ENCODE measurements around the gene RFLNA.

RFLNA gene, protein sequence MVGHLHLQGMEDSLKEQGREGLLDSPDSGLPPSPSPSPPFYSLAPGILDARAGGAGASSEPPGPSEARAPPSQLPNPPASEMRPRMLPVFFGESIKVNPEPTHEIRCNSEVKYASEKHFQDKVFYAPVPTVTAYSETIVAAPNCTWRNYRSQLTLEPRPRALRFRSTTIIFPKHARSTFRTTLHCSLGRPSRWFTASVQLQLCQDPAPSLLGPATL

DNA sequence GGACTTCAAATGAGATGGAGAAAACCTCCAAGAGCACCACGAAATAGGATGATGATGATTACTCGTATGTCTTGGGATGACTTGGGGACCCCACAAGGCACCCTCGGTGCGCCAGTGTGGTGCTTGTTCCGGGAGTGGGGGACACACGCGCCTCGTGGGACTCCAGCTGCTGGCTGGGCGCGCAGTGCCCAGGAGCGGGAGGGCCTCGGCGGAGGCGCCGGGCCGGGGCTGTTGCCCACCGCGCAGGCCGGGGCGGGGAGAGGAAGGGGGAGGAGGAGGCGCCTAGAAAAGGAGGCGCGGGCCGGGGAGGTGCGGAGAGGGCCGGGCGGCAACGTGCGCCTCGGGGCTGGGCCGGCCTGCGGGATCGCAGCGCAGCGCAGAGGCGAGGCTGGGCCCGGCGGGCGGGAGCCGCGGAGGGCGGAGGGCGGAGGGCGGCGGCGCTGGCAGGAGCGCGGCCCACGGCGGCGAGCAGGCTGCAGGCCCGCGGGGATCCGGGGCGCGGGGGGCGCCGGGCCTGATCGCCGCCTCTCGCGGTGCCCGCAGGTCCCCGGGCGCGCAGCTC, at the start of gene RFLNA:
TSS of gene RFLNA (plus strand) at position 314 of the 562 bp plus-strand sequence. CDS start 337 bp downstream, outside the sequence.
- H3K27ac ChIP-seq: peak within 1 kb of the TSS in 4 of 21 experiments; percentile 22 to 71 (median 30)

DNA sequence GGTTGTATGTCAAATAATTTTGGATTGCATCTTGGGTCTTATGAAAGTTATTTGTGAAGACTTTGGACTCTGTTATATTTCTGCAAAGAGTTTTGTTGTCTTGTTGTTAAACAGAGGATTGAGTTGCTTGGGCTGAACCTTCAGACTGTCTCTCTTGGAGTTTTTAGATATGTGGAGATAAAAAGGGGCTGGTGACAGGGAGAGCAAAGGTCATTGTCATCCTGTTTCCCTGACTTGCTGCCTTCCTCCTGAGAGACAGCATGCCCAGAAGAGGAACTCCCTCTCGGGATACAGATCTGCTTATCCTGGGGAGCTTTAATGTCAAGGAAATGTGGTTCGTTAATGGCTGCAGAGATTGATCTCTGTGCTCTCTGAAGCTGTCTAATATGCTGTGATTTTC, 47.6 kb upstream of the RFLNA start:
- Histone ChIP-seq H3K4me3 (no peak overlapping the region), H3K27ac (no peak overlapping the region)

More for the DNA sequence above, at the start of gene RFLNA:
- peak within 1 kb of the TSS; percentile 10 to 43 (median 31) for H3K4me3 ChIP-seq

DNA sequence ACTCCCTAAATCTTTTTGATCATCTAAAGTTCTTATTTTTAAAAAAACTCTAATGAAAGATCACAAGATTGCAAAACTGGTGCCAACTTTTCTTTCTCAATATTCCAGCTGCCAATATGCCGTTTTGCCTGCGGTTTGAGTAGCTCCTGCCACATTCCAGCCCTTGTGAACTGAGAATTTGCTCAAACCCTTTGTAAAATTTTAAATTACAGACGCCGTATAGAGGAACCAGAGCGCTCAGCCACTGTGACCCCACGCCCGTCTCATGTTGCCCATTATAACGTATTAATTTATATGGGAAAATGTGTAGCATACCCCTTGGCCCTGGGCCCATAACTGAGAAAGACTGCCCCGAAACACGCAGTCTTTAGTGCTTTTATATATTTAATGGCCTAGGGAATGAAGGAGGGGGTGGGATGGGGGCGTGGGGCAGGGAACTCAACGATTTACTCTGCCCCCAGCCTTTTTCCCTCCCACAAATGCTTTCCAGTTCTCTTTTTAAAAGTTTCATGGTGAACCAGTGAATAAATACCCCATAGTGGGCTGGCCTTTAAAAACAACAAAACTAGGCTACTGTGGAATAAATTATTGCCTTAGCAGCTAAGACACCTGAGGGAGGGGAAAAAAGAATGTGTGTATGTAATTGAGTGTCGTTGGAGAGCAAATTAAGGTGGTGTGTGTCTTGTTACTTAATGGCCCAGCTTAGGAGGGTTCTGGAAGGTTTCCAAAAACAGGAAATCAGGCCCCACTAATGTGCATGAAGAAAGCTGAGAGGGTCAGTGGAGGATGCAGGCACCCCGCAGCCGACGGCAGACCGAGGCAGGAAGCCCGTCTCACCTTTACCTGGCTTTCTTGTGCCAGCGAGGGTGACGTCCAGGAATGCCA, 45.7 kb upstream of the RFLNA start:
- no peak overlapping the region for H3K27ac ChIP-seq

DNA sequence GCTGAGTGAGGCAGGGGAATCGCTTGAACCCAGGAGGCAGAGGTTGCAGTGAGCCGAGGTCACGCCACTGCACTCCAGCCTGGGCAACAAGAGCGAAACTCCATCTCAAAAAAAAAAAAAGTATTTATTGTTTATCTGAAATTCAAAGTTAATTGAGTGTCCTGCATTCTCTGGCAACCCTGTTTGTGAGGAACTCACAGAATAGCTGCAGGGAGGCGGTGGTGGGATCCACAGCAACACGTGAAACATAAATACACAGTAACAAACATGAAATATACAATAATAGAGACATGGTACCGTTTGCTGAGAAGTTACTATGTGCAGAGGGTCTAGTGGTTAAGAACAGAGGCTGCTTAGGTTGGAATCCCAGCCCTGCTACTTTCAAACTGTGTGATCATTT, 43.7 kb upstream of the RFLNA start:
- H3K4me3 ChIP-seq: no peak overlapping the region
- no peak overlapping the region for H3K27ac ChIP-seq

More for the DNA sequence above, 45.7 kb upstream of the RFLNA start:
- no peak overlapping the region for H3K4me3 ChIP-seq

DNA sequence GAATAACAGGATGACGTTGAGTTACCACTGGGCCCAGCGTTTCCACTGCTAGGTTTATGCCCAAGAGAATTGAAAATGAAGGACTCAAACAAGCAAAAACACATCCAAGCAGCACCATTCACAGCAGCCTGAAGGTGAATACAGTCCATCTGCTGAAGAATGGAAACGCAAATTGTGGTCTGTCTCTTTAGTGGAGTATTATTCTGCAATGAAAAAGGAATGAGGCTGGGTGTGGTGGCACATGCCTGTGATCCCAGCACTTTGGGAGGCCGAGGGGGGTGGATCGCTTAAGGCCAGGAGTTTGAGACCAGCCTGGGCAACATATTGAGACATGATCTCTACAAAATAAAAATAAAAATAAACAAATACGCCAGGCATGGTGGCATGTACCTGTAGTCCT, 41.9 kb upstream of the RFLNA start:
- no peak overlapping the region for H3K27ac ChIP-seq
- H3K4me3 ChIP-seq: no peak overlapping the region

DNA sequence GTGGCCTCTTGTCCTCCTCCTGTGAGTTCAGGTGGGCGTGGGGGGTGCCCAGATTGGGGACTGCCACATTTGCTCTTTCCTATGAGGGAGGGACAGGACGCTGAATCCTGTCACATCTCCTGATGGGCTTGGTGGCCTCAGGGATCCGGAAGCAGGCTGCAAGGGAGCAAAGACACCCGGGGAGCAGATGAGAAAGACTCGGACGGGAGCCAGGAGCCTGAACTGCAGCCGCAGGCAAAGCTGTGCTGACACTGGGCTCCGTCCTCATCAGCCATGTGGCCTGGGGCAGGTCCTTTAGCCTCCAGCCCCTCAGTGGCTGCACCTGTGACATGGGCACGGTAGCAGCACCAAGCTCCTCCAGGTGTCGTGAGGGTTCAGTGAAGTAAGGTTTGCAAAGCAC, 40.8 kb upstream of the RFLNA start:
- H3K27ac ChIP-seq: no peak overlapping the region

DNA sequence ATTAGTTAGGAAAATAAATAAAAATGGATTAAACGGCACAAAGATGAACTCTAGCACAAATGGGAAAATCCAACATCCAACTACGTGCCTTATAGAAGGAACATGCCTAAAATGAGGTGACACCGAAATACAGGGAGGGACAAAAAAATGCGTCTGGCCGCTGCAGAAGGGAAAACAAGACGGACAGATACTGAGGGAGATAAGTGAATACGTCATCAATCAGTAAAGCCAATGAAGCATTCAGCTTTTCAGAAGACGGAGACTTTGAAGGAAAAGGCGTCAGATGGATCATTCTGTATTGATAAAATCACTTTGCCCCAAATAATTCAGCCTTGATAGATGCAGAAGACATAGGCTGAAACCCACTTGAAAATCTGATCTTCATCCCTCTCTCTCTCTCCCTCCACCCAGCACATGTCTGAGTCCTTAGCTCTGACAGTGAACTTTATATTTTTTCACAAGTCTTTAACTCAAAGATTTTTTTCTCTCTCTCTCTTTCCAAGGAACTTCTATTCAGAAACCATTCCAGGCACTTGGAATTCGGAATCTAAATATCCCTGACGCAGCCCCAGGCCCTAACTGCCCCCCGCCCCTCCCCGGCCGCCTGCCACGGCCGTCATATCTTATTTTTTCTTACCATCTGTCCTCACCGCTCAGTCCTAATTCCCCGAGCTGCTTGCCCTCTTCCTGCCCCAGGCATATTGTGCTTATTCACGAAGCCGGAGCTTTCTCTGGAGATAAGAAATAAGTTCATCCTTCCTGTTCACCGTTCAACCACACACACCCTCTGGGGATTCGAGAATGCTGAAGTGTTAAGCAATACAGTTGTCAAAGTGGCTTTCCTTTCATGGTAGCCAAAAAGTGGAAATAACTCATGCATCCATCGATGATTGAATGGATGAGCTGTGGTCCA, 35.5 kb upstream of the RFLNA start:
- Histone ChIP-seq H3K4me3 (no peak overlapping the region), H3K27ac (no peak overlapping the region)

More for the DNA sequence above, 40.8 kb upstream of the RFLNA start:
- no peak overlapping the region for H3K4me3 ChIP-seq

DNA sequence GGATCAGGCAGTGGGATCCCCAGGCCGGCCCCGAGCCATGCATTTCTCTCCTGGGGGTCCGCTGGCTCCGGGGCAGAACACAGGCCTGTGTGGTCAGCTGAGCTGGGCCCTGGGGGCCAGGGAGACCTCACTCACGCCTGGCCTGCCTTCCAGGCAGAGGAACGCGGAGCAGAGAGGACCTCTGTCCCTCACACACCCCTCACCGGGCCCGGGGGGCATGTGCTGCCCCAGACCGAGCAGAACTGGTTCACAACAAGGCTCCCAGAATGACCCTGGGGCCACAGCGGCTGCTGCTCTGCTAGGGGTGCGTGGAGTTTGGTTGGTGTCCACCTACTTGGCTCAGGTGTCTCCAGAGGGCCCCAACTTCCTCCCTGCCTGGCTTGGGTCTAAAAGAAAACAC, 33.0 kb upstream of the RFLNA start:
- no peak overlapping the region for H3K4me3 ChIP-seq
- H3K27ac ChIP-seq: no peak overlapping the region

DNA sequence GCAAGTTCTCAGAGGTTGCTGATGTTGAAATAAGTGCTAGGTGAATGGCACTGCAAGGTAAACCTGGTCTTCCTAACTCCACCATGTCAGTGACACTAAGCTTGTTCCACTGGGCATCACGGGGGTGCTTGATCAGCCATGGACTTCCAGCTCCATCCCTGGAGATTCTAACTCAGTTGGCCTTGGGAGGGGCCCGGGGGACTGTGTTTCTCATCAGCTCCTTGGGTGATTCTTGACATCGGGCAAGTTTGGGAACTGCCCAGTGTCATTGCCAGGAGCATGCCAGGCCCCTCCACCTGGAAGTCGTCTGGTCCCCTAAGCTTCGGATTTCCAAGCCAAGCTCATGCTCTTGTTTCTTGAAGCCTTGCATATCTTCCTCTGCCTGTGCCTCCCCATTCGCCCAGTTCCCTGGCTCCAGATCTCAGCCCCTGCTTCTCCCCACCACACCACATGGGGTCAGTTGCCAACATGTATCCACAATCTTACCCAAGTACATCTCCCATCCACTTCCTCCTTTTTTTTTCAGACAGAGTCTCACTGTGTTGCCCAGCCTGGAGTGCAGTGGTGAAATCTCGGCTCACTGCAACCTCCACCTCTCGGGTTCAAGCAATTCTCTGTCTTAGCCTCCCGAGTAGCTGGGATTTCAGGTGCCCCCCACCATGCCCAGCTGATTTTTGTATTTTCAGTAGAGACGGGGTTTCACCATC, 30.7 kb upstream of the RFLNA start:
- Histone ChIP-seq H3K27ac (no peak overlapping the region), H3K4me3 (no peak overlapping the region)

DNA sequence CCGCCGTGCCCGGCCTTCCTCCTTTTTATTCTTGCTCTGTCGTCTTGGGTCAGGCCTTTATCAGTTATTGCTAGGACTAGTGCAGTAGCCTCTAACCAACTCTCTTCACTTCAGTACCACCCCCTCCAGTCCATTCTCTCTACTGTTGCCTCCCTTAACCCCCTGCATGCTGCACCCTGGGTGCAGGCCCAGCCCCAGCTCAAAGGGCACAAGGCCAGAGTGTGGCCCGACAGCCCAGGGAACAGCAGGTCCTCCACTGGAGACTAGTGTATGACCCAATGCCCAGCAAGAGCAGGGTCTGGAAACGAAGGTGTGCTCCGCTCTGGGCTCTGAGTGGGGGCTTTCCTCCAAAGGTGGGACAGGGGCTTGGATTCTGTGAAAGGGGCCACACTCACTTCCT, 30.0 kb upstream of the RFLNA start:
- Histone ChIP-seq H3K4me3 (no peak overlapping the region), H3K27ac (no peak overlapping the region)

DNA sequence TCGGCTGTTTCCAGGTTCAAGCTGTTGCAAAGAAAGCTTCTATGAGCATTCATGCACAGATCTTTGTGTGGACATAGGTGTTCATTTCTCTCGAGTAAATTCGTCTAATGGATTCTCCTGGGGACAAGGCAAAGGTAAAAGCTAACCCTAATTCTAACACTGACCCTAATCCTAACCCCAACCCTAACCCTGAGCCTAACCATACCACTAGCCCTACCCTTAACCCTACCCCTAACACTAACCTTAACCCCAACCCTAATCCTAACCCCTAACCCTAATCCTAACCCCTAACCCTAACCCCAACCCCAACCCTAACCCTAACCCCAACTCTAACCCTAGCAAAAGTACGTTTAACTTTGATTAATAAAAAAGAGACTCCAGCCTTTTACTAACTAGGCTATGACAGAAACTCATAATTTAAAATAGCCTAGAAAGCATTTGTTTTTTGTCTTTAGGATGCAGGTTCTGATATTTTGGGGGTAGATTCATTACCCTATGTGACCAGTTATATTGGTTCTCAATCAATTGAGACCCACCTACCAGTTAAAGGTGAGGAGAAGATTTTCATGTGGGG, 27.6 kb upstream of the RFLNA start:
- Histone ChIP-seq H3K4me3 (no peak overlapping the region), H3K27ac (no peak overlapping the region)

DNA sequence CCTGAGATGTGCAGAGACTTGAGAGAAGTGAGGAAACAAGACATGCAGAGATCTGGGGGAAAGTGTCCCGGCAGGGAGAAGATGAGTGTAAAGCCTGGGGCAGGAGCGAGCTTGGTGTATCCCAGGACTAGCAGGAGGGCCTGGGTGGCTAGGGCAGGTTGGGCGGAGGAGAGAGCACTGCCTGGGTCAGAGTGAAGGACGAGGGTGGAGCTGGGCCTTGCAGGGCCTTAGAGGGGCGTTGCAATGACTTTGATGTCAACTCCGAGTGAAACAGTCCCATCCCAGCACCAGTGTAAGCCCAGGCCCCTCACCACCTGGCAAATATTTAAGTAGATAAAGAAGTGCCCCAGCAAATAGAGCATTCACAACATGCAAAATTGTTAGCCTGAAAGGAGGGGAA, 24.2 kb upstream of the RFLNA start:
- Histone ChIP-seq H3K27ac (no peak overlapping the region), H3K4me3 (no peak overlapping the region)

DNA sequence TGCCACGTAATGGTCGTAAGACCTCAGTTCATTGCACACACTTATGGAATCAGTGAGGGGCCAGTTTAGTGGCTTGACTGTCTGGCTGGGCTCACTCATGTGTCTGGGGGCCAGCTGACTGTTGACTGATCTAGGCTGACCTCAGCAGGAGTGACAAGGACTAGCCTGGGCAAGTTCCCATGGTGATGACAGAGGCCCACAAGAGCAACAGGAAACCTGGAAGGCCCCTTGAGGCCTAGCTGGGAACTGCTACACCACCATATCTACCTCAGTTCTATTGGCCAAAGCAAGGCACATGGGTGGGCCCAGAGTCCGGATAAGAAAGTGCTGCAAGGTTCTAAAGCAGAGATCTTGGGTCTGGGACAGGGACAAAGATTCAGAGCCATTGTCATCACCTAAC, 21.3 kb upstream of the RFLNA start:
- H3K27ac ChIP-seq: no peak overlapping the region
- no peak overlapping the region for H3K4me3 ChIP-seq

DNA sequence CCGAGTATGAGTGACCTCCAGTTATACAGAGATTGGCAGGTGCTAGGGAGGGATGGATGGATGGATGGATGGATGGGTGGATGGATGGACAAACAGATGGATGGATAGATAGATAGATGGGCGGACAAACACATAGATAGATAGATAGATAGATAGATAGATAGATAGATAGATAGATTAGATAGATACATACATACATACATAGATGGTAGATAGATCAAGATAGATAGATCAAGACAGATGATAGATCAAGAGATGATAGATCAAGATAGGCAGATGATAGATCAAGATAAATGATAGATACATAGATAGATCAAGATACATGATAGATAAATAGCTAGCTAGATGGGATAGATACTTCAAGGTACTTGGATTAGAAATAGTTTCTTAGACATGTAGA, 18.6 kb upstream of the RFLNA start:
- H3K4me3 ChIP-seq: no peak overlapping the region
- no peak overlapping the region for H3K27ac ChIP-seq

DNA sequence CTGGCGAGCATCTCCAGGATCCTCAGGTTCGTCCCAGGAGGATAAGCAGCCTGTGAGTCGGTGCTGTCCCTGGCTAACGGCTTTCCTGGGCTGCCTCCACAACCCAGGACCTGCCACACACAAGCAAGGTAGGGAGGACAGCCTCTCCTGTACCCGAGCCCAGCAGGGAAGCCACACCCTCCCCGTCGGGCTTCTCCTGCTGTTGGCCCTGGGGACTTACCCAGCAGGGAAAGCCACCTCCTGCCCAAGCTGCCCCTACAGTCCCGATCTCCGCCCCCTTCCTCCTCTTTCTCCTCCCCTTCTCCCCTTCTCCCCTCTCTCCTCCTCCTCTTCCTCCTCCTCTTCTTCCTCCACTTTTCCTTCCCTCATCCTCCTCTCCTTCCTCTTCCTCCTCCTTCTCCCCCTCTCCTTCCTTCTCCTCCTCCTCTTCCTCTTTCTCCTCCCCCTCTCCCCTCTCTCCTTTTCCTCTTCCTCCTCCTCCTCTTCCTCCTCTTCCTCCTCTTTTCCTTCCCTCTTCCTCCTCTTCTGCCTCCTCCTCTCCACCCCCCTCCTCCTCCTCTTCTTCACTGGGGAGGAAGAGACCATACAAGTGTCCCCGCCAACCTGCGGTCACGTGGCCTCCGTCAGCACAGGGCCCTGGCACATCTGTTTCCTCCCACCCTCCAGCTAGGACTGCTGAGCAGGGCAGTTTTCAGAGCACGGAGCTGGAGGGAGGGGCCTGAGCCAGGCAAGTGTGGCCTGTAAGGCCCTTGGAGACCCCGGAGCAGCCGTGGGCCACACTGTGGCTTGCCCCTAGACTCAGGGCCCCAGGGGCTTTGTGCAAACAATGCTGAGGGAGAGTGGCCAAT, 17.3 kb upstream of the RFLNA start:
- H3K27ac ChIP-seq: no peak overlapping the region
- H3K4me3 ChIP-seq: no peak overlapping the region

DNA sequence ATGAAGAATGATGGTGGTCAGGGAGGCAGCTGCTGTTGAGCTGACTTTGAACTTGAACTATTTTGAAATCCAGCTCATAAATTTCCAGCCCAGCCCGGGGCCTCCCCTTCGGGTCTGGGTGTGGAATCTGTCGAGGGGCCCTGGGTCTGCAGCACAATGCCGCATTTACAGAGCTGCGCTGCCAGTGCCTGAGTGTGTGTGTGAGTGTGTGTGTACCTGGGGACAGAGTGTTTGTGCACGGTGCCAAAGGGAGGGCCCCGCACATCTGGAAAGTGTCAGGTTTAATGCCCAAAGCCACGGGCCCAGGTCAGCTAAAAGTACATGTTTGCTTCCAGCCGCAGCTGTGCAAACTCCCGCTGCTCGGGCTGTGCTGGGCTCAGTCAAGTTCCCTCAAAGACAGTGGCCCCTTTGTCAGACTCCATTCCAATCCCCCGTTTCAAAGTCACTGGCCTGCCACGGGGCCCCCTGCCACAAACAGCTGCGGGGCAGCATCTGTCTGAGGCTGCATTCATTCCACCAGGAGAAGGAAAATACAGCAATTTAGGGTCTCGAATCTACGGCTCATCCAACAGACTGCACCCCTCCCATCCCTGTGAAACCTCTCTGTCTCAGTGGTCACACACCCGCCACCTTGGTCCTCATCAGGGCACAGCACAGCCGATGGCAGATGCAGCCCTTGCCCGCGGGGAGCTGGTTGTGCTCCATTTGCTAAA, 16.3 kb upstream of the RFLNA start:
- Histone ChIP-seq H3K27ac (no peak overlapping the region), H3K4me3 (no peak overlapping the region)

DNA sequence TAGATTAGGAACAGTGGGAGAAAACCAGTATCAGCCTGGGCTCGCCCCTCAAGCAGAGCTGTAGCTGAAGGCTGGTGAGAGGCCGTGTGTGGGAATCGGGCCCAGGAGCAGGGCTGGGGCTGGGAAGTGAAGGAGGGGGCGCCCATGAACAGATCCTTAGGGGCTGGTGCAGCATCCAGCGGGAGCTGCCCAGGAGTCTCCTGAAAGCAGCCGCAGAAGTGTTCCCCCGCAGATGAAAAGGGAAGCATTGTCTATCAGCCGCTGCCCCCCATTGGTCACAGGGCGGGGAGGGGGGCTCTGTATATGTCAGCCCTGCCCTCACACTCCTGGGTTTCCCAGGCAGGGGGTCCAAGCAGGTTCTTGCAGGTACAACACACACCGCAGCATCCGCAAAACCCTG, 15.6 kb upstream of the RFLNA start:
- H3K4me3 ChIP-seq: no peak overlapping the region
- no peak overlapping the region for H3K27ac ChIP-seq

All from skin epidermis (tissue), 12 donors.